ENCODE results near the gene ESAM. TPM values are rescaled to one million over a fixed set of nuclear protein-coding genes. Genes with fewer than 3 reads are reported as not detected.

Gene ESAM
- polyA plus RNA-seq, 1 donor from 2014 or later, result 0.77 TPM

- Histone ChIP-seq H3K36me3 (ENCODE audit: insufficient read depth, low read length) (no peaks in the 10 kb centered on the region), H3K27me3 (ENCODE audit: insufficient read depth, low read depth, low read length) (peaks cover 77% of the 10 kb centered on the region), H3K9me3 (ENCODE audit: low read length) (no peaks in the 10 kb centered on the region), H2AFZ (ENCODE audit: low read depth, low read length) (no peak overlapping the region), H3K4me3 (ENCODE audit: low read length) (no peak overlapping the region), H3K79me2 (replicated peaks; ENCODE audit: insufficient read depth, low read length) (no peaks in the 10 kb centered on the region), H3K27ac (ENCODE audit: low read length) (no peak overlapping the region), H3K4me2 (ENCODE audit: low read length) (no peak overlapping the region), H4K20me1 (ENCODE audit: insufficient read depth) (no peaks in the 10 kb centered on the region), H3K9me2 (ENCODE audit: insufficient read depth, low read length) (no peaks in the 10 kb centered on the region), H3K9ac (ENCODE audit: low read length) (no peak overlapping the region), H3F3A (ENCODE audit: insufficient read depth, low read length, poor library complexity, severe bottlenecking) (no peaks in the 10 kb centered on the region)
- TF ChIP-seq RAD21 (conservative IDR thresholded peaks at IDR 0.05), result no peak
These were observed 19.5 kb downstream of the ESAM start for GRCh38 chr11:124742555-124742954.

DNA sequence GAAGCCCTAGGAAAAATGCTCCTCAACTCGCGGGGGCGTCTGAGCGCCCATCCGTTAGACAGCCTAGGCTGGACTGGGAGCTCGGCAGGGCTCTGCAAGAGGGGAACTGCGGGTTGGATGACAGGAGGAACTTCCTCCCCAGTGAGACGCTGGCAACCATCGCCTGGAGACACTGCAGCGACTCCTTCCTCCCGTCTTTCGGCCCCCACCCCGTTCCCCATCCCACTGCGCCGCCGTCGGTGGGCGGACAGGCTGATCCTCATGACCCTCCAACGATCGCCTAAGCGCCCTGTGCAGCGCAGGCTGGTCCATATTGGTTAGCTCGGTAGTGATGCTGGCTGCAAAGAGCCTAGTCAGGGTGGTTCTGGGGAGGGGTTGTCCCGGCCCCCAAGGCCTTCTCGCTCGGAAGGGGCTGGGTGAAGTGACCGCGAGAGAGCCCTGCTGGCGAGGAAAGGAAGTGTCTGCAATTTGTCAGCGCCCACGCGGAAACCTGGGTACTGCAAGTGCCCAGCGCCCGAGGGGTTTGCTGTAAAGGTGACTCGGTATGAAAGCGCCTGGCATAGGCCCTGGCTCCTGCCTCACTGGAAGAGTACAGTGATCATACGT is 21.7 kb downstream of the ESAM start:
- Histone ChIP-seq H4K20me1 (ENCODE audit: insufficient read depth) (no peaks in the 10 kb centered on the region), H3K4me3 (ENCODE audit: low read length) (peak overlapping the region; percentile 77), H3K9ac (ENCODE audit: low read length) (peak overlapping the region; percentile 42), H3F3A (ENCODE audit: insufficient read depth, low read length, poor library complexity, severe bottlenecking) (no peaks in the 10 kb centered on the region), H3K27me3 (ENCODE audit: insufficient read depth, low read depth, low read length) (peaks cover 55% of the 10 kb centered on the region), H3K9me3 (ENCODE audit: low read length) (no peaks in the 10 kb centered on the region), H3K9me2 (ENCODE audit: insufficient read depth, low read length) (no peaks in the 10 kb centered on the region), H2AFZ (ENCODE audit: low read depth, low read length) (peak overlapping the region; percentile 45), H3K27ac (ENCODE audit: low read length) (no peak overlapping the region), H3K4me2 (ENCODE audit: low read length) (peak overlapping the region; percentile 78), H3K36me3 (ENCODE audit: insufficient read depth, low read length) (no peaks in the 10 kb centered on the region), H3K79me2 (replicated peaks; ENCODE audit: insufficient read depth, low read length) (no peaks in the 10 kb centered on the region)
- TF ChIP-seq EZH2 (IDR thresholded peaks at IDR 0.05; ENCODE audit: borderline replicate concordance, insufficient read depth, low read length, poor library complexity, severe bottlenecking) (no peak), CTCF (IDR thresholded peaks at IDR 0.05; ENCODE audit: poor library complexity, severe bottlenecking) (peak; percentile 51)

DNA sequence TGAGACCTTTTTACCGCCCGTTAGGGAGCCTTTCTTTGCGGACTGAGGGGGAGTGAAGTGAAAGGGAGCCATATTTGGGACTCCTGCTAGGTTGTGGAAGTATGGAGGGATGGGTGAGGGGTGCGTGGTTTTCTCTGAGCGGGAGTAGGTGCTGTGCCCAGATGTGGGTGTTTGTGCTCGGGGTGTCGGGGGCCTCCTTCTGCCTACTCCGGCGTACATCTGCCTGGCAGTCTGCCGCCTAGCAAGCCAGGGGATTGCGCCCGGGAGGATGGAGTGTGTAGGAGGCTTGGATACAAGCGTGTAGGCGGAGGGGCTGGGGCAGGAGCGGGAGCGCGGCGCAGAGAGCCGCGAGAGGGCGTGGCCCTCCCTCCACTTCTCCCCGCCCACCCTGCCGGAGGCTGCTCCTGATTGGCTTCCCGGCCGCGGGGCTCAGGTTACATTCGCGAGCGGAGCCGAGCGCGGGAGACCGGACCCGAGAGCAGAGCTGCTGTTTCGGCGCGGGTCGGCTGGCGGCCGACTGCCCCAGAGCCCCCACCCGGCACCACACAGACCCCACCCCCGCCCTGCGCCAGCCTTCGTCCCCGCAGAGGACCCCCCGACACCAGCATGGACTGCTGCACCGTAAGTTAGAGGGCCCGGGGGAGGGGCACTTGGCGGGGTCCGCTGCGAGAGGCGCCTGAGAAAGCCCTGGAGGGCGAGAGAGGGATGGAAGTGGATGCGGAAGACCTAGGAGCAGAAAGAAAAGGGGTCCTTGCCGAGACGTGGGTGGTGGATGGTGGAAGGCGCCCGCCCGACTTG is 22.4 kb downstream of the ESAM start, which contains the start of gene NRGN:
Gene NRGN (plus strand): TSS at position 464 of the 798 bp plus-strand sequence. CDS start 143 bp downstream, at position 607.
- TF ChIP-seq SMC3 (conservative IDR thresholded peaks at IDR 0.05; ENCODE audit: poor library complexity) (no peak), EZH2 (IDR thresholded peaks at IDR 0.05; ENCODE audit: borderline replicate concordance, insufficient read depth, low read length, poor library complexity, severe bottlenecking) (no peak), CTCF (IDR thresholded peaks at IDR 0.05; ENCODE audit: poor library complexity, severe bottlenecking) (no peak), EP300 (conservative IDR thresholded peaks at IDR 0.05; ENCODE audit: poor library complexity, severe bottlenecking) (no peak), TAF1 (IDR thresholded peaks at IDR 0.05; ENCODE audit: low read depth) (no peak)
- H3K9me3 ChIP-seq (ENCODE audit: low read length), result no peaks in the 10 kb centered on the region
- H3K36me3 ChIP-seq (ENCODE audit: insufficient read depth, low read length), result no peaks in the 10 kb centered on the region
- peak within 1 kb of the TSS; percentile 45 for H2AFZ ChIP-seq (ENCODE audit: low read depth, low read length)
- peak within 1 kb of the TSS; percentile 77 for H3K4me3 ChIP-seq (ENCODE audit: low read length)
- H4K20me1 ChIP-seq (ENCODE audit: insufficient read depth), result no peaks in the 10 kb centered on the region
- no peaks in the 10 kb centered on the region for H3K9me2 ChIP-seq (ENCODE audit: insufficient read depth, low read length)
- peak within 1 kb of the TSS; percentile 78 for H3K4me2 ChIP-seq (ENCODE audit: low read length)
- peak within 1 kb of the TSS; percentile 42 for H3K9ac ChIP-seq (ENCODE audit: low read length)
- peaks cover 48% of the 10 kb centered on the region for H3K27me3 ChIP-seq (ENCODE audit: insufficient read depth, low read depth, low read length)
- H3K27ac ChIP-seq (ENCODE audit: low read length), result no peak within 1 kb of the TSS
- H3F3A ChIP-seq (ENCODE audit: insufficient read depth, low read length, poor library complexity, severe bottlenecking), result no peaks in the 10 kb centered on the region
- no peaks in the 10 kb centered on the region for H3K79me2 ChIP-seq (replicated peaks; ENCODE audit: insufficient read depth, low read length)
